HG03196 (cell line): Measurements from ENCODE around the gene ADAMTS13.

ENCODE experiments used
- ATAC-seq: cut with Tn5 transposase; IDR thresholded peaks from one replicate; pipeline ENCODE4 v1.9.1; 2021; ENCODE audit not compliant: unreplicated experiment

The ADAMTS13 gene

GRCh38 chr9:133505901-133506652 is 83.9 kb downstream of the ADAMTS13 start:
- ATAC-seq = no peak

- no peak for ATAC-seq
Observed at GRCh38 chr9:133506653-133507038, 84.5 kb downstream of the ADAMTS13 start.

GRCh38 chr9:133507246-133507965 is 85.2 kb downstream of the ADAMTS13 start:
- ATAC-seq = no peak

- ATAC-seq = no peak
Observed at GRCh38 chr9:133508046-133508445, 85.9 kb downstream of the ADAMTS13 start.
